HepG2 (cell line): ENCODE data around the gene SPIB. TPM values are rescaled to one million over a fixed set of nuclear protein-coding genes. Genes with fewer than 3 reads are reported as not detected.

Source experiments
- ARID4A ChIP-seq: sonication (generic); formaldehyde crosslinking; IDR thresholded peaks from 2 replicates; pipeline ENCODE4 v1.5.0; 2020; ENCODE audit warnings: mild to moderate bottlenecking, missing genetic modification reagents, borderline replicate concordance
- ARNT2 ChIP-seq: sonication (generic); formaldehyde crosslinking; IDR thresholded peaks from 2 replicates; pipeline ENCODE4 v1.8.0; 2022; ENCODE audit warnings: mild to moderate bottlenecking, low read depth, missing genetic modification reagents, moderate library complexity
- HNRNPK ChIP-seq: fragments of 200-400 bp; formaldehyde crosslinking; IDR thresholded peaks from 2 replicates; pipeline ENCODE4 v1.6.1; 2018; ENCODE audit warnings: low read length, low read depth, moderate library complexity, mild to moderate bottlenecking; ENCODE audit not compliant: poor library complexity, severe bottlenecking
- KLF16 ChIP-seq, 2 experiments: sonication (generic) in 1 of 2; formaldehyde crosslinking in 1 of 2; IDR thresholded peaks; 2 replicates each; pipeline versions ENCODE4 v1.6.1 to v1.8.0; 2016 to 2023; ENCODE audit warnings: missing genetic modification reagents in 2 of 2, missing compliant biosample characterization in 1 of 2
- NFKB2 ChIP-seq: sonication (generic); formaldehyde crosslinking; IDR thresholded peaks from 2 replicates; pipeline ENCODE4 v1.4.0; 2020; ENCODE audit warnings: missing genetic modification reagents, borderline replicate concordance
- PTBP1 ChIP-seq: fragments of 200-400 bp; formaldehyde crosslinking; IDR thresholded peaks from 2 replicates; pipeline ENCODE4 v1.6.1; 2018; ENCODE audit warnings: low read length, low read depth; ENCODE audit not compliant: poor library complexity, severe bottlenecking
- RBM39 ChIP-seq: fragments of 200-400 bp; formaldehyde crosslinking; IDR thresholded peaks from one replicate; pipeline ENCODE4 v1.6.1; 2018; ENCODE audit warnings: antibody characterized with exemption, mild to moderate bottlenecking, low read depth, low read length; ENCODE audit not compliant: poor library complexity, severe bottlenecking
- SALL1 ChIP-seq: sonication (generic); formaldehyde crosslinking; IDR thresholded peaks from 2 replicates; pipeline ENCODE4 v1.8.0; 2022; ENCODE audit warnings: mild to moderate bottlenecking, missing genetic modification reagents
- SAP130 ChIP-seq: IDR thresholded peaks from 2 replicates; pipeline ENCODE4 v1.6.1; 2016; ENCODE audit warnings: low read depth
- SPEN ChIP-seq: sonication (generic); formaldehyde crosslinking; IDR thresholded peaks from 2 replicates; pipeline ENCODE4 v1.5.1; 2020; ENCODE audit warnings: low read depth, mild to moderate bottlenecking, missing genetic modification reagents
- TAF15 ChIP-seq: fragments of 200-400 bp; formaldehyde crosslinking; IDR thresholded peaks from one replicate; pipeline ENCODE4 v1.6.1; 2018; ENCODE audit warnings: mild to moderate bottlenecking, low read depth, low read length; ENCODE audit not compliant: poor library complexity, severe bottlenecking
- ZNF275 ChIP-seq: sonication (generic); formaldehyde crosslinking; IDR thresholded peaks from 2 replicates; pipeline ENCODE4 v1.8.0; 2022; ENCODE audit warnings: missing genetic modification reagents, mild to moderate bottlenecking, inconsistent platforms, borderline replicate concordance
- ZNF362 ChIP-seq: sonication (generic); formaldehyde crosslinking; IDR thresholded peaks from 2 replicates; pipeline ENCODE4 v1.4.0; 2020; ENCODE audit warnings: missing genetic modification reagents, mild to moderate bottlenecking, borderline replicate concordance
- ZNF567 ChIP-seq: sonication (generic); formaldehyde crosslinking; IDR thresholded peaks from 2 replicates; pipeline ENCODE4 v1.8.1; 2023; ENCODE audit warnings: mild to moderate bottlenecking, missing genetic modification reagents, borderline replicate concordance
- ZNF569 ChIP-seq: sonication (generic); formaldehyde crosslinking; IDR thresholded peaks from 2 replicates; pipeline ENCODE4 v1.5.0; 2020; ENCODE audit warnings: mild to moderate bottlenecking, missing genetic modification reagents, moderate library complexity, borderline replicate concordance
- ZNF597 ChIP-seq: sonication (generic); formaldehyde crosslinking; IDR thresholded peaks from 2 replicates; pipeline ENCODE4 v1.5.0; 2020; ENCODE audit warnings: missing genetic modification reagents
- ZNF598 ChIP-seq: sonication (generic); formaldehyde crosslinking; IDR thresholded peaks from 2 replicates; pipeline ENCODE4 v1.5.1; 2020; ENCODE audit warnings: mild to moderate bottlenecking, missing genetic modification reagents, borderline replicate concordance
- ZSCAN31 ChIP-seq: sonication (generic); formaldehyde crosslinking; IDR thresholded peaks from 2 replicates; pipeline ENCODE4 v1.5.0; 2020; ENCODE audit warnings: low read depth, mild to moderate bottlenecking, missing genetic modification reagents
- ZZZ3 ChIP-seq: sonication (generic); formaldehyde crosslinking; IDR thresholded peaks from 2 replicates; pipeline ENCODE4 v1.4.0; 2020; ENCODE audit warnings: missing genetic modification reagents, mild to moderate bottlenecking, borderline replicate concordance
- polyA plus RNA-seq, 8 experiments: library from polyadenylated mRNA; depleted of rRNA in 3 of 8; stranded (reverse) in 7 of 8; unstranded in 1 of 8; fragments of >200 nt; fragmentation: Illumina TruSeq in 4 of 8; extraction: Trizol in 4 of 8; gene quantifications; 2 replicates each; pipeline versions ENCODE4 v1.2.1 to v1.2.3, GENCODE V29; 2011 to 2016; ENCODE audit warnings: low read depth in 4 of 8, missing spikeins in 1 of 8, mixed read lengths in 1 of 8; ENCODE audit not compliant: insufficient read depth in 1 of 8
- total RNA-seq, 5 experiments: library from RNA; depleted of rRNA; stranded (reverse); fragments of >200 nt; fragmentation: Illumina TruSeq; extraction: Trizol; gene quantifications; 2 replicates each; pipeline ENCODE4 v1.2.3, GENCODE V29; 2016; ENCODE audit warnings: low read depth in 1 of 5

The SPIB gene
- total and polyA plus RNA-seq, 2 of the 13 experiments (the other 11 are each of a cell fraction or from before 2014, with no cell fraction given) = 0.04 TPM; not detected in 1

GRCh38 chr19:50383852-50384684, 34.7 kb upstream of the SPIB start, which contains the start of gene POLD1 (continued):
- peak; percentile 87 for TF ChIP-seq ARID4A
- no peak for TF ChIP-seq ZNF597 (CRISPR knock-in tag)
- TF ChIP-seq SAP130 (CRISPR knock-in tag) = peak; percentile 80
- TF ChIP-seq KLF16 (CRISPR knock-in tag; IDR thresholded peaks at IDR 0.05) = peak in 1 of 2 experiments; percentile 44; a peak in 1 of 4 replicates
- peak; percentile 46; the same call in 1 of the 2 replicates for TF ChIP-seq ZNF275 (CRISPR knock-in tag)
- TF ChIP-seq NFKB2 (CRISPR knock-in tag) = peak; percentile 64; the same call in 1 of the 2 replicates
- peak; percentile 70; the same call in 1 of the 2 replicates for TF ChIP-seq ZNF598 (CRISPR knock-in tag)
- TF ChIP-seq RBM39 = peak; percentile 40
- peak; percentile 75; the same call in 1 of the 2 replicates for TF ChIP-seq SPEN
- no peak for TF ChIP-seq ZNF567 (CRISPR knock-in tag)
- TF ChIP-seq ZSCAN31 = 0 out of 2 replicates have a peak, but pooled peaks have one; percentile 11
- peak; percentile 87 for TF ChIP-seq TAF15
- TF ChIP-seq SALL1 (CRISPR knock-in tag) = peak; percentile 65; the same call in 1 of the 2 replicates
- peak; percentile 99 for TF ChIP-seq HNRNPK
- no peak for TF ChIP-seq PTBP1
- TF ChIP-seq ZZZ3 = peak; percentile 82; the same call in 1 of the 2 replicates
- TF ChIP-seq ZNF569 (CRISPR knock-in tag) = no peak
- TF ChIP-seq ZNF362 (CRISPR knock-in tag) = no peak
- peak; percentile 65 for TF ChIP-seq ARNT2
